Mesodermal cell (in vitro differentiated cells): ENCODE results near the gene KLHDC1.
"Not testable (repeated sequence)": the region's sequence is repeated elsewhere in the genome, so short reads cannot be mapped to it uniquely, and the experiment has no call there.

Source experiments
- H3K27ac ChIP-seq: 2 replicates; pipeline ENCODE4 v1.7.0; 2013; ENCODE audit warnings: mild to moderate bottlenecking, low read depth, low read length, moderate library complexity; ENCODE audit not compliant: severe bottlenecking
- H3K36me3 ChIP-seq: 2 replicates; pipeline ENCODE4 v1.7.1; 2013; ENCODE audit warnings: mild to moderate bottlenecking, low read length, moderate library complexity; ENCODE audit not compliant: control insufficient read depth, insufficient read depth
- H3K4me1 ChIP-seq: one replicate; pipeline ENCODE4 v1.7.1; 2013; ENCODE audit warnings: mild to moderate bottlenecking, low read length; ENCODE audit not compliant: insufficient read depth, control insufficient read depth, poor library complexity, severe bottlenecking
- H3K4me3 ChIP-seq: 2 replicates; pipeline ENCODE4 v1.7.0; 2013; ENCODE audit warnings: low read length, control low read depth, mild to moderate bottlenecking; ENCODE audit not compliant: insufficient read depth, poor library complexity, severe bottlenecking; ENCODE audit errors: extremely low read depth
- H3K9me3 ChIP-seq: 2 replicates; pipeline ENCODE4 v1.7.1; 2013; ENCODE audit warnings: mild to moderate bottlenecking, low read length, moderate library complexity; ENCODE audit not compliant: control insufficient read depth
- WGBS, 2 experiments: methylation state at CpG; one replicate each; pipeline ENCODE4 v1.1.5; 2013; ENCODE audit warnings: missing lambda C conversion rate in 2 of 2; ENCODE audit not compliant: insufficient coverage in 2 of 2; 5-methylcytosine and 5-hydroxymethylcytosine counted together

Gene KLHDC1

DNA sequence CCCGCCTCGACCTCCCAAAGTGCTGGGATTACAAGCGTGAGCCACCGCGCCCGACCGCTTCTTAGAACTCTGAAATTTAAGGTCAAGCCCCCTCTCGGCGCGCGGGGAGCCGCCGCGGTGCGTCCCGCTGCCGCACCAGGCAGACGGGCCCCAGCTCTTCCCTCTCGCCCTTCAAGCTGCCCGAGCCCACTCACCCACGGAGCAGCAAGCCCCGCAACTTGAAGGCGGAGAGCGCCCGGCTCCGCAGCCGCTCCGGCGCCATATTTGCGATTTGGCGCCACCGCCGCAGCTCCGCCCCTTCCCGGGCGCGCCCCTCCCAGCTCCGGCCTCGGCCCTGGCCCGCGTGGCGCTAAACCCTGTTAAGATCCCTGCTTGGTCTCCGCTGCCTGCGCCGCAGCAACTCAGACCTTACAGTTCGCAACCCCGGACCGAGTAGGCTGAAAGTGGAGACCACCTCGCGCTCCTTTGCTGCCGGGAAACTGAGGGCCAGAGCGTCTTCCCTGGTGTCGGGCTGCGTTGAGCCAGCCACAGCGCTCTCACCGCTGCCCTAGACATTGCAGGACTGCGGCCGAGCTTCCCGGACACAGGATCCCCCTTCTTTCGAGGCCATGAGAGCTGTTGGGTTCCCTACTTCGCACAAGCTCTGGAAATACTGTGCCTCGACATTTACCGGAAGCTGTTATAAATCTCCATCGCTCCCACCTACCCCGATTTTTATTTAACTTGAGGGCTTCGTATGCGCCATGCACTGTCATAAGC, 4.8 kb upstream of the KLHDC1 start, which contains the start of gene POLE2:
POLE2 (minus strand) TSS at position 273 of the 759 bp plus-strand sequence; CDS start at position 262, 11 bp downstream.
- peaks cover 1% of the 10 kb centered on the region for H3K36me3 ChIP-seq
- H3K27ac ChIP-seq, result peak within 1 kb of the TSS; percentile 82
- H3K4me3 ChIP-seq, result peak within 1 kb of the TSS; percentile 58

DNA sequence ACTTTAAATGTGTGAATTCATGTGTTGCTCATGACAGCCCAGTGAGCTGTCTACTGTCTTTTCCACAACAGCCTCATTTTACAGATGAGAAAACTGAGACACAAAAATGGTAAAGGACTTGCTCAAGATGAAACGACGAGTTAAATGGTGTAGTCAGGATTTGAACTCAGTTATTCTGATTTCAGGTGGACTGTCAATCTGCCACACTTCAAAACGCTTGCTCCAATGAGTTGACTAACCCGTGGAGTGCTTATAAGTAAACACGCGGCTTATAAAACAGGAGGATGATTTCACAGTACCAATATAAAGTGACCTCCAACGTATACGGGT, 4.3 kb upstream of the KLHDC1 start:
- WGBS, 2 experiments, result 93 to 94% methylated on average over 2 to 7 of the region's 8 CpGs
- Histone ChIP-seq H3K27ac (peak overlapping the region; percentile 82), H3K36me3 (no peaks in the 10 kb centered on the region), H3K4me1 (no peaks in the 10 kb centered on the region), H3K4me3 (peak overlapping the region; percentile 58), H3K9me3 (no peaks in the 10 kb centered on the region)

More for the DNA sequence above, 4.8 kb upstream of the KLHDC1 start, which contains the start of gene POLE2:
- WGBS, 2 experiments, result 7 to 10% methylated on average over 45 to 66 of the region's 67 CpGs
- Histone ChIP-seq H3K9me3 (no peaks in the 10 kb centered on the region), H3K4me1 (no peaks in the 10 kb centered on the region)

DNA sequence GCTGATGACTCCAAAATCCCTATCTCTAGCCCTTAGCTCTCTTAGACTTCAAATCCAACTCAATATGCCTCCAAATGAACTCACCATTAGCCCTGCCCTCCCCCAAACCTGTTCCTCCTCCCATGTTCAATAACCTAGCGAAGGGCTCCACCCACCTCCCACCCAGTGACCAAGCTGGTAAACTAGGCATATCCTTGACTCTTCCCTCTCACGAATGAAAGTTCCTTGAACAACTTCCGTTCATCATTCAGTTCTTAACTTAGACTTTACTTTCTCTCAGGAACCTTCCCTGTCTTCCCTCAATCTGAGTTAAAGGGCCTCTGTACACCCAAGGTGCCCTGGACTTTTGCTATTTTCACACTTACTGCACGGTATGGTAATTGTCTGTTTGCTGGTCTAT, 1.9 kb upstream of the KLHDC1 start:
- Histone ChIP-seq H3K36me3 (no peaks in the 10 kb centered on the region), H3K4me1 (no peaks in the 10 kb centered on the region), H3K27ac (no peak overlapping the region), H3K9me3 (no peaks in the 10 kb centered on the region), H3K4me3 (no peak overlapping the region)
- 85 to 93% methylated on average over 3 of the region's 4 CpGs for WGBS, 2 experiments

DNA sequence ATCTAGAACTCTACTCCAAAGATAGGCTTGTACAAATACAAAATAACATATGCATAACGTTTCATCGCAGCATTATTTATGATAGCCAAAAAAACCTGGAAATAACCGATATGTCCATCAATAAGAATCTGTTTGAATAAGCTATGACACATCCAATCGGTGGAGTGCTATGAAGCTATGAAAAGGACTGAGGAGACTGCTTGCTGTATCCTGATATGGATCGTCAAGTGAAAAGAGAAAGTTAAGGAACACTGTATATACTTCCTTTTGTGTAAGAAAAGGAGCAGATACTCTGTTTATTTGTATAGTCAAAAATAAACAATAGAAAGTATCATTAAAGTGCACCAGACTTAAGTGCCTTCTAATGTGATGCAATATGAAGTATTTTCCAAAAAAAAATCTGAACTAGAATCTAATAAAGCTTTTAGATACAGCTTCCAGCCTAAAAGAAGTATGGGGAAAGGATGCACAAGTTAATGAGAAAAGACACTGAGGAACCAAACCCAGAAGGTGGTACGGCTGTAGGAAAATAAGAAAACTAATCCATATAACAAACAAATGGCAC, 645 bp upstream of the KLHDC1 start:
- peak overlapping the region; percentile 55 for H3K4me3 ChIP-seq
- 86 to 88% methylated on average over 4 of the region's 6 CpGs for WGBS, 2 experiments
- H3K9me3 ChIP-seq, result no peaks in the 10 kb centered on the region
- H3K36me3 ChIP-seq, result no peaks in the 10 kb centered on the region
- H3K27ac ChIP-seq, result peak overlapping the region; percentile 89
- no peaks in the 10 kb centered on the region for H3K4me1 ChIP-seq

DNA sequence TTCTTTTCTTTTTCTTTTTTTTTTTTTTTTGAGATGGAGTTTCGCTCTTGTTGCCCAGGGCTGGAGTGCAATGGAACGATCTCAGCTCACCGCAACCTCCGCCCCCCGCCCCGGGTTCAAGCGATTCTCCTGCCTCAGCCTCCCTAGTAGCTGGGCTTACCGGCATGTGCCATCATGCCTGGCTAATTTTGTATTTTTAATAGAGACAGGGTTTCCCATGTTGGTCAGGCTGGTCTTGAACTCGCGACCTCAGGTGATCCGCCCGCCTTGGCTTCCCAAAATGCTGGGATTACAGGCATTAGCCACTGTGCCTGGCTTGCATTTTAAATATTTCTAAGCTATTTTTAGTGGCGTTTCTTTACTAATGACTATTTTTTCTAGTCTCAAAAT, 810 bp downstream of the KLHDC1 start:
- not testable (repeated sequence) for H3K27ac ChIP-seq, H3K4me1 ChIP-seq, H3K9me3 ChIP-seq, H3K36me3 ChIP-seq
- WGBS, 2 experiments, result 33 to 77% methylated on average over 4 to 9 of the region's 13 CpGs
- peak overlapping the region; percentile 55 for H3K4me3 ChIP-seq

DNA sequence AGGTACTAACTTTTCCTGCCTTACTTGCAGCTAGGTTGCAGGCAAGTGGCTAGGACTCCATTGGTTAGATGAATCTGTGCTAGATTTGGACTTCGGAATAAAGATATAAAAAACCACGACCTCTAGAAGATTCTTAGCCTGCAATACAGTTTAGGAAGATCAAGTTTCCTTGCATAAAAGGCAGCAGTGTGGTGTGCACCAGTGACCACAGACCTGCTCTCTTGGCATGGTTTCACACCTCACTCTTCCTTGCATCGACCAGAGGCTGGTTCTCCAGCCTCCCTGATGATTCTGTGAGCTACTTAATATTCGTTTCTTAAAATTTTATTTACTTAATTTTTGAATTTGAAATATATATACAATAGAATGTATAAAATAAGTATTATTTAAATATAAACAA, 9.8 kb downstream of the KLHDC1 start:
- no peak overlapping the region for H3K4me3 ChIP-seq
- no peaks in the 10 kb centered on the region for H3K4me1 ChIP-seq
- H3K36me3 ChIP-seq, result no peaks in the 10 kb centered on the region
- WGBS, 2 experiments, result 93 to 100% methylated on average over 2 of the region's 4 CpGs
- H3K9me3 ChIP-seq, result no peaks in the 10 kb centered on the region
- H3K27ac ChIP-seq, result no peak overlapping the region

DNA sequence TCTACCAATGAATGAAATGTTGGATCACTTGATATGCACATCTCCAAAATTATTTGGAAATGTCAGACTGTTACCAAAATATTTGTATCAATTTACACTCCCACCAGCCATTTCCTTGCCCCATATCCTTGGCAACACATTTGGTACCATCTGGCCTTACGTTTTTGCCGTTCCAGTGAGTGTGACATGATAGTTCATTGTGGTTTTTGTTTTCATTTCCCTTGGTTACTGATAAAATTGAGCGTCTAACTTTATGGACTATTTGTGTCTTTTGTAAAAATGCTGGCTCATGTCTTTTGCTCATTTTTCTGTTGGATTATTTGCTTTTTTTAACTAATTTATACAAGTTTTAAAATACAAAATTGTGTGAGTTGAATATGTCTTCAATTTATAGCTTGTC, 11.0 kb downstream of the KLHDC1 start:
- no peaks in the 10 kb centered on the region for H3K4me1 ChIP-seq
- no peak overlapping the region for H3K4me3 ChIP-seq
- 100% methylated on average over 1 of the region's 3 CpGs; no CpG with 5 or more reads in 1 of the 2 experiments for WGBS, 2 experiments
- H3K36me3 ChIP-seq, result no peaks in the 10 kb centered on the region
- H3K9me3 ChIP-seq, result no peaks in the 10 kb centered on the region
- no peak overlapping the region for H3K27ac ChIP-seq

DNA sequence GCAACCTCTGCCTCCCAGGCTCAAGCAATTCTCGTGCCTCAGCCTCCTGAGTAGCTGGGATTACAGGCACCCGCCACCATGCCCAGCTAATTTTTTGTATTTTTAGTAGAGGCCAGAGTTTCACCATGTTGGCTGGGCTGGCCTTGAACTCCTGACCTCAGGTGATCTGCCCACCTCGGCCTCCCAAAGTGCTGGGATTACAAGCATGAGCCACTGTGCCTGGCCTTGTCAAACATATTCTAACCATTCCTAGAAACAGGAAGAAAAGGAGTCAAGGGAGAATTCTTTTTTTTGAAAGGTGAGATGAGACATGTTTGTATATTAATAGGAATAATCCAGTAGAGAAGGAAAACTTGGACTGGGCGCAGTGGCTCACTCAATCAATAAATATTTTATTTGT, 11.6 kb downstream of the KLHDC1 start:
- 50 to 85% methylated on average over 1 to 2 of the region's 4 CpGs for WGBS, 2 experiments

DNA sequence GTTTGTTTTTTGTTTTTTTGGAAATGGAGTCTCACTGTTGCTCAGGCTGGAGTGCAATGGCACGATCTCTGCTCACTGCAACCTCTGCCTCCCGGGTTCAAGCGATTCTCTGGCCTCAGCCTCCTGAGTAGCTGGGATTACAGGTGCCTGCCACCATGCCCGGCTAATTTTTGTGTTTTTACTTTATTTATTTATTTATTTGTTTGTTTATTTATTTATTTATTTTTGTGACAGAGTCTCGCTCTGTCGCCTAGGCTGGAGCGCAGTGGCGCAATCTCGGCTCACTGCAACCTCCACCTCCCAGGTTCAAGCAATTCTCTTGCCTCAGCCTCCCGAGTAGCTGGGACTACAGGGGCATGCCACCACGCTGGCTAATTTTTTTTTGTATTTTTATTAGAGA, 18.1 kb downstream of the KLHDC1 start:
- WGBS, 2 experiments, result 97 to 100% methylated on average over 5 of the region's 11 CpGs
- not testable (repeated sequence) for H3K9me3 ChIP-seq, H3K27ac ChIP-seq, H3K36me3 ChIP-seq, H3K4me3 ChIP-seq, H3K4me1 ChIP-seq

More for the DNA sequence above, 11.6 kb downstream of the KLHDC1 start:
- not testable (repeated sequence) for H3K4me1 ChIP-seq, H3K36me3 ChIP-seq, H3K9me3 ChIP-seq, H3K27ac ChIP-seq, H3K4me3 ChIP-seq

DNA sequence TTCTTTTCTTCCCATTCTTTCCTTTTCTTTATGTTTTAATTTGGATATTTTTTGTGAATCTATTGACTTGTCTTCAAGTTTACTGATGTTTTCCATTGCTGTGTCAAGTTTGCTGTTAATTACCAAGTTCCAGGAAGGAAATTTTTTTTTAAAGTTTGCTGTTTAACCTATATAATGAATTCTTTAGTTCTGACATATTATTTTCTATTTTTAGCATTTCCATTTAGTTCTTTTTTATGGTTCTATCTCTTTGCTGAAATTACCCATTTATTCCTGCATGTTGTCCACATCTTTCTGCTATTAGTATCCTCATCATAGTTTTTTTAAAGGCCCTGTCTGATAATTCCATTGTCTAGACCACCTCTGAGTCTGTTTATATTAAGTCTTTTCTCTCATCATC, 27.8 kb downstream of the KLHDC1 start:
- Histone ChIP-seq H3K27ac (no peak overlapping the region), H3K9me3 (no peaks in the 10 kb centered on the region), H3K4me1 (no peaks in the 10 kb centered on the region), H3K4me3 (no peak overlapping the region), H3K36me3 (no peaks in the 10 kb centered on the region)

DNA sequence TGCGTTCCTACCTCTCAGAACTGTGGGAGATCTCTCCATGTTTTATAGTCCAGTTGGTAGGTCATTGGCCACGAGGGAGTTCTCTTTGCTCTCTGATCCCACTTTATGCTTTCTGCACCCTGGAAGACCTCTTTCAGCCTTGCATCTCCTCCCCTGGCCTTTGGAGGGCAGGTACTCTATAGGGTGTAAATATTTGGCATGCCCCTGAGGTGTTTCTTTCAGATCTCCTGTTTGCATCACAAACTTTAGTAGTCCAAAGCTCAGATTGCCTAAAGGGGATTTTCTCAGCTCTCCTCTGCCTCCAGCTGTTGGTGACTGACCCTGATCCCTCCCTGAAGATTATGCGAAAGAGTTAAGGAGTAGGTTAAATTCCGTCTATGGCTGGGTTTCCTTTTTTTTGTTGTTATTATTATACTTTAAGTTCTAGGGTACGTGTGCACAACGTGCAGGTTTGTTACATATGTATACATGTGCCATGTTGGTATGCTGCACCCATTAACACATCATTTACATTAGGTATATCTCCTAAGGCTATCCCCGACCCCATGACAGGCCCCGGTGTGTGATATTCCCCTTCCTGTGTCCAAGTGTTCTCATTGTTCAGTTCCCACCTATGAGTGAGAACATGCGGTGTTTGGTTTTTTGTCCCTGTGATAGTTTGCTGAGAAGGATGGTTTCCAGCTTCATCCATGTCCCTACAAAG, 29.0 kb downstream of the KLHDC1 start:
- H3K27ac ChIP-seq, H3K36me3 ChIP-seq, H3K4me1 ChIP-seq, H3K9me3 ChIP-seq, H3K4me3 ChIP-seq: not testable (repeated sequence)
- WGBS, 2 experiments, result 59 to 86% methylated on average over 2 to 3 of the region's 9 CpGs
